Spleen (tissue), 11 donors: ENCODE data around the gene HUS1. TPM values are rescaled to one million over a fixed set of nuclear protein-coding genes. Genes with fewer than 3 reads are reported as not detected.

ENCODE experiments used
- DNase-seq: peaks from one replicate; pipeline ENCODE4 v3.0.0-alpha.2; 2020
- H3K27ac ChIP-seq, 8 donors: fragments of 200-600 bp; sonication (generic) in 7 of 8; 1 replicate in 4 of 8; 2 replicates in 4 of 8; pipeline versions ENCODE4 v1.5.0 to v1.8.0; 2016 to 2021; ENCODE audit warnings: inconsistent platforms in 4 of 8, mild to moderate bottlenecking in 4 of 8, moderate library complexity in 1 of 8
- H3K27me3 ChIP-seq, 7 donors: fragments of 200-600 bp; sonication (generic) in 6 of 7; replicated peaks in 1 of 7; 1 replicate in 4 of 7; 2 replicates in 3 of 7; pipeline versions ENCODE4 v1.5.0 to v1.8.0; 2016 to 2021; ENCODE audit warnings: inconsistent platforms in 3 of 7, mild to moderate bottlenecking in 1 of 7
- H3K36me3 ChIP-seq, 6 donors: fragments of 200-600 bp; sonication (generic) in 5 of 6; 1 replicate in 4 of 6; 2 replicates in 2 of 6; pipeline versions ENCODE4 v1.5.0 to v1.8.0; 2016 to 2021; ENCODE audit warnings: inconsistent platforms in 2 of 6
- H3K4me1 ChIP-seq, 6 donors: fragments of 200-600 bp; sonication (generic) in 5 of 6; 1 replicate in 3 of 6; 2 replicates in 3 of 6; pipeline versions ENCODE4 v1.5.0 to v1.8.0; 2016 to 2021; ENCODE audit warnings: inconsistent platforms in 3 of 6
- H3K4me3 ChIP-seq, 8 donors: fragments of 200-600 bp; sonication (generic) in 7 of 8; 1 replicate in 4 of 8; 2 replicates in 4 of 8; pipeline versions ENCODE4 v1.5.0 to v1.8.0; 2016 to 2021; ENCODE audit warnings: inconsistent platforms in 4 of 8, mild to moderate bottlenecking in 4 of 8, moderate library complexity in 2 of 8
- H3K9me3 ChIP-seq, 8 donors: fragments of 200-600 bp; sonication (generic) in 7 of 8; 1 replicate in 4 of 8; 2 replicates in 4 of 8; pipeline versions ENCODE4 v1.5.0 to v1.8.0; 2016 to 2021; ENCODE audit warnings: inconsistent platforms in 4 of 8
- POLR2A ChIP-seq, 3 donors: fragments of 450-650 bp; IDR thresholded peaks; one replicate each; pipeline ENCODE4 v1.5.1; 2017; ENCODE audit warnings: antibody characterized with exemption in 3 of 3, mild to moderate bottlenecking in 1 of 3
- POLR2AphosphoS5 ChIP-seq, 3 donors: sonication (generic); formaldehyde crosslinking; IDR thresholded peaks; one replicate each; pipeline ENCODE4 v1.5.1; 2017; ENCODE audit warnings: antibody characterized with exemption in 3 of 3
- WGBS, 5 donors: extraction: QIAGEN DNeasy Blood & Tissue Kit in 3 of 5; methylation state at CpG; one replicate each; pipeline versions ENCODE4 v1.1.5 to v1.1.7; 2013 to 2018; 5-methylcytosine and 5-hydroxymethylcytosine counted together
- intact Hi-C: fragments of 100-400 bp; cut with DNase I; formaldehyde crosslinking; loops from one replicate; pipeline ENCODE4 v1.15.0; 2023; ENCODE audit warnings: low total_unique reads
- polyA plus RNA-seq, 3 donors: library from polyadenylated mRNA; stranded (reverse); fragments of 200-250 nt; gene quantifications; one replicate each; pipeline ENCODE4 v1.2.1, GENCODE V29; 2013
- total RNA-seq, 7 donors: library from RNA; depleted of rRNA in 3 of 7; stranded (reverse); fragments of >200 nt in 3 of 7; fragmentation: NEBNext Ultra II Directional in 4 of 7; extraction: Animal tissue kit (Norgen Biotek cat#: 25700) in 4 of 7; gene quantifications; one replicate each; pipeline versions ENCODE4 v1.1.0 to v1.2.1, GENCODE V29; 2016 to 2021
- TF ChIP-seq, protein P1 (sequence below), 11 experiments: fragments of 200-600 bp in 7 of 11; fragments of 450-650 bp in 4 of 11; sonication (generic) in 4 of 11; IDR thresholded peaks in 8 of 11; conservative IDR thresholded peaks in 3 of 11; 1 replicate in 7 of 11; 2 replicates in 4 of 11; pipeline versions ENCODE4 v1.4.0 to v1.8.0; 2016 to 2021; ENCODE audit warnings: antibody characterized with exemption in 11 of 11, inconsistent platforms in 4 of 11, mild to moderate bottlenecking in 1 of 11
- donor health status: healthy with polysubstance abuse.
- donor health status: DM: no; HTN: no; CAD: no; lungs with moderate emphysema.
- donor health status: DM: no; HTN: no; CAD: no.
- donor health status: Bipolar disorder and iron deficiency.
- donor health status: healthy.
- donor health status: DM: no; HTN: no; CAD: no.
- donor health status: DM: yes; HTN: yes; CAD: no.

The HUS1 gene
- total and polyA plus RNA-seq, 10 donors = 4.8 to 74.2 (median 33.2) TPM

DNA sequence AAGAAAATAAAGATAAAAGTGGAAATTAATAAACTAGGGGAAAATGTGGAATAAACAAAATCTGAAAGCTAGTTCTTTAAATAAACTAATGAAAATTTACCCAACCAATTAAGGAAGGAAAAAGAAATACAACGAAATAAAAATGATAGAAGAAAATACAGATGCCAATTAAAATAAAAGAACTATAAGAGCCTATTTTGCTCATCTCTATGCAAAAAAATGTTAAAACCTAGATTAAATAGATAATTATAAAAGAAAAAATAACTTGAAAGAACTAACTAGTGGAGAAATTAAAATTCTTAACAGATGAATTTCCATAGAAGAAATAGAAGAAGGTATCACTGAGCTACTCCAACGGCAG, 63.8 kb downstream of the HUS1 start:
- 91 to 96% (median 94%) methylated on average over 2 of the region's 2 CpGs for WGBS, 5 donors
- Histone ChIP-seq H3K4me1 (no peaks in the 10 kb centered on the region), H3K9me3 (no peaks in the 10 kb centered on the region), H3K4me3 (no peak overlapping the region), H3K27me3 (no peaks in the 10 kb centered on the region), H3K36me3 (no peaks in the 10 kb centered on the region), H3K27ac (no peak overlapping the region)
- DNase-seq = no peak
- TF ChIP-seq, protein P1, sequence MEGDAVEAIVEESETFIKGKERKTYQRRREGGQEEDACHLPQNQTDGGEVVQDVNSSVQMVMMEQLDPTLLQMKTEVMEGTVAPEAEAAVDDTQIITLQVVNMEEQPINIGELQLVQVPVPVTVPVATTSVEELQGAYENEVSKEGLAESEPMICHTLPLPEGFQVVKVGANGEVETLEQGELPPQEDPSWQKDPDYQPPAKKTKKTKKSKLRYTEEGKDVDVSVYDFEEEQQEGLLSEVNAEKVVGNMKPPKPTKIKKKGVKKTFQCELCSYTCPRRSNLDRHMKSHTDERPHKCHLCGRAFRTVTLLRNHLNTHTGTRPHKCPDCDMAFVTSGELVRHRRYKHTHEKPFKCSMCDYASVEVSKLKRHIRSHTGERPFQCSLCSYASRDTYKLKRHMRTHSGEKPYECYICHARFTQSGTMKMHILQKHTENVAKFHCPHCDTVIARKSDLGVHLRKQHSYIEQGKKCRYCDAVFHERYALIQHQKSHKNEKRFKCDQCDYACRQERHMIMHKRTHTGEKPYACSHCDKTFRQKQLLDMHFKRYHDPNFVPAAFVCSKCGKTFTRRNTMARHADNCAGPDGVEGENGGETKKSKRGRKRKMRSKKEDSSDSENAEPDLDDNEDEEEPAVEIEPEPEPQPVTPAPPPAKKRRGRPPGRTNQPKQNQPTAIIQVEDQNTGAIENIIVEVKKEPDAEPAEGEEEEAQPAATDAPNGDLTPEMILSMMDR (IDR thresholded peaks at IDR 0.05 in 8 of 11, conservative IDR thresholded peaks at IDR 0.05 in 3 of 11) = no peak
- TF ChIP-seq POLR2AphosphoS5 (IDR thresholded peaks at IDR 0.05) (no peak), POLR2A (IDR thresholded peaks at IDR 0.05) (no peak)
- intact Hi-C loops = no loop called here

DNA sequence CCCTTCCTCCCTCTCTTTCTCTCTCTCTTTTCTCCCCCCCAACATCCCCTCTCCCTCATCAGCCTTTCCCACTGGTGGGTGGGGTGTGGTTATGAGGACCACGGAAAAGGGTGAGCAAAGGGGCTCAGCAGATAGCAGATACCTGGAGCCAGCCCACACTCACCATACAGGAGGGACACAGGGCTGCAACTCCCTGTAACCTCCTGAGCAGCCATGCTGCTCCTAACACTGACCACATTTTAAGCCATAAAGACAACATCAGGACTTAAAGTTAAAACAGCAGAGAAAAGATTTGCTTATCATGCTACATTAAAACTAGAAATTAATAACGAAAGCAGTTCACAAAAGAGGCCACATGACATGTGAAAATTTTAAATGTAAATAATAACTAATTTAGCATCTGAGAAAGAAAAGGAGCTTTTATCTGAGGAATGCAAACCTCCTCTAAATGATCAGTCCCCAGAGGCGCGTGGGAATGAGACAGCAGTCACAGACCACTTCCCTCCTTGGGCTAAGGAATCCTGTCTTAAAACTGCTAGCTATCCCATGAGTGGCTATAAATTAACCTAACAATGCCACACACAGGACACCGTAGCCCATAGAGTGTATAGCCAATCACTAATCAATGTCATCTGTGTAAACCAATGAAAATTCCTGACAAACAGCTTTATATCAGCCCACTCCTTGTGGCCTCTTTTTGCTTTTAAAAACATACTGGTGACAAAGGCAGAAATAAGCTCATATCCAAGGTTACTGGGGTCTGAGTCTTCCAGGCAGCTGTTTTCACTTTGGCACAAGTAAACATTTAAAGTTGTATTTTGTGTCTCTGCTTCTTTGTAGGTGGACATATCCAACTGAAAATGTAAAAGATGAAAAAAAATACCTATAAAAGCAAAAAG, 64.4 kb downstream of the HUS1 start:
- Histone ChIP-seq H3K4me1 (no peaks in the 10 kb centered on the region), H3K9me3 (no peaks in the 10 kb centered on the region), H3K36me3 (no peaks in the 10 kb centered on the region), H3K27me3 (no peaks in the 10 kb centered on the region), H3K27ac (no peak overlapping the region), H3K4me3 (no peak overlapping the region)
- TF ChIP-seq POLR2AphosphoS5 (IDR thresholded peaks at IDR 0.05) = no peak
- TF ChIP-seq, protein P1 (IDR thresholded peaks at IDR 0.05 in 8 of 11, conservative IDR thresholded peaks at IDR 0.05 in 3 of 11) = no peak
- 77 to 89% (median 83%) methylated on average over 5 of the region's 5 CpGs for WGBS, 5 donors
- DNase-seq = no peak
- intact Hi-C loops = no loop called here

Other genes with a start within 250 kb of the HUS1 start
- gene PKD1L1, start 31.1 kb downstream of the HUS1 start, total RNA-seq = under 1 TPM; 0.28 to 0.85 (median 0.40) TPM
- 1 to 10 TPM in 2 of 3 donors, under 1 TPM in 1; 0.41 to 1.3 (median 1.1) TPM for gene PKD1L1, start 31.1 kb downstream of the HUS1 start, polyA plus RNA-seq
- gene SUN3, start 49.5 kb upstream of the HUS1 start, total RNA-seq = not detected
- not detected for gene SUN3, start 49.5 kb upstream of the HUS1 start, polyA plus RNA-seq
- gene C7orf57, start 55.9 kb upstream of the HUS1 start, total RNA-seq = not detected
- under 1 TPM in 1 of 3 donors, not detected in 2; 0.03 TPM for gene C7orf57, start 55.9 kb upstream of the HUS1 start, polyA plus RNA-seq
- gene UPP1, start 109.7 kb upstream of the HUS1 start, total RNA-seq = 10 to 100 TPM; 22.2 to 80.0 (median 54.4) TPM
- gene UPP1, start 109.7 kb upstream of the HUS1 start, polyA plus RNA-seq = 10 to 100 TPM; 30.2 to 70.1 (median 56.3) TPM
- gene ABCA13, start 191.8 kb upstream of the HUS1 start, total RNA-seq = 10 to 100 TPM in 2 of 7 donors, 1 to 10 TPM in 3, under 1 TPM in 2; 0.55 to 19.0 (median 4.2) TPM
- under 1 TPM; 0.02 to 0.10 (median 0.03) TPM for gene ABCA13, start 191.8 kb upstream of the HUS1 start, polyA plus RNA-seq